ENCODE measurements around the gene SLC9A5. TPM values are rescaled to one million over a fixed set of nuclear protein-coding genes. Genes with fewer than 3 reads are reported as not detected.

The SLC9A5 gene
- total RNA-seq, 3 donors from 2014 or later, result 3.2 to 4.0 (median 3.6) TPM

DNA sequence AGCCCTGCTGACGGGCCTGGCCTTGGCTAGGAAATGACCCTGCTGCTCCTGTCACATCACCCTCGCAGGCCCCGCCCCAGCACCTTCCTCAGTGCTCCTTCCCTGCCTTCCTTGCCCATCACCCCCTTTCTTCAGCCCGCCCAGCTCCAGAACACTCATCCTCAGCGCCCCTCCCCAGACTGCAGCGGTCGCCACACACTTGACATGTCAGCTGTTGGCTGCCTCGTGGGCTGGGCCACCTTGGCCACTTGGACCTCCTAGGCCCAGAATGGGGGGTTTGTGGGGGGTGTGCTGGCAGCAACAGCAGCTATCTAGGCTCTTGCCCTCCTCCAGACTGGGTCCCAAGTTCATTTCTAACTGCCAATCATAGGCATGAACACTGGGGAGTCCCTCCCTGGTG, 39.2 kb upstream of the SLC9A5 start:
- H3K4me3 Mint-ChIP-seq, result no peak overlapping the region
- no peaks in the 10 kb centered on the region for H3K27me3 Mint-ChIP-seq (ENCODE audit: low read depth)
- no peaks in the 10 kb centered on the region for H3K9me3 Mint-ChIP-seq
- no peak for DNase-seq
- ATAC-seq, result no peak
- no peaks in the 10 kb centered on the region for H3K4me1 Mint-ChIP-seq (ENCODE audit: low read depth)
- peaks cover 5% of the 10 kb centered on the region for H3K36me3 Mint-ChIP-seq (ENCODE audit: insufficient read depth)

DNA sequence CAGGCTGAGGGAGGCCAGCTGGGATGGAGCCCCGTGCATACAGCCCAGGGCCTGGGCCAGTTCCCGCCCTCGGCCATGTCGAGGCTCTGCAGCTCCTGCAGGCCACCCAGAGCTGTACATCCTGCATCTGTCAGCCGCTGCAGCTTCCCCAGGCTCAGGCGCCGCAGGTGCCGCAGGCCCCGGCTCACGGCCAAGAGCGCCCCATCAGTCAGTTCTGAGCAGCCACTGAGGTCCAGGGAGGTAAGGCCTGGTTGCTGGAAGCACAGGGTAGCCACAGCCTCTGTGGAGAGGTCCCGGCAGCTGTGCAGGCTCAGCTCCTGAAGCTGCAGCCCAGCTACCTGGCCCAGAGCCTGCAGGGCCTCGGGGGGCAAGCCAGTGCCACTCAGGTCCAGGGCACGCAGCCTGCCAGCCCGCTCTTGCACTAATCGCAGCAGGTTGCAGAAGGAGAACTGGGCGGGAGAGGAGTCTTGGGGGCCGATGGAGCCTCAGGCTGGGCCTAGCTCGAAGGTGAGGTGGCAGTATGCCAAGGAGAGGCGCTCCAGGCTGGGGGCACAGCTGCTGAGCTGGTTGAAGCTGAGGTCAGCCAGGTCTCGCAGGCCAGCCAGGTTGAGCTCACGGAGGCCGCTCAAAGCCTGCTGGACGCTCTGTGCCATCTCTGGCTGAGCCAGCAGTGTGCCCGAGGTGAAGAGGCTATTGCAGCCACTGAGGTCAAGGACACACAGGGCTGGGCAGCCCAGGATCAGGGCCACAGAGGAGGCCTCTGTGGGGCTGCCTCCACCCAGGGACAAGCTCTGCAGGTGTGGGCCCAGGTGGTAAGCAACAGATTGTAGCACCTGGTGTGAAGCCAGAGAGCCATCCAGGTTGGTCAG, 38.5 kb upstream of the SLC9A5 start:
- Mint-ChIP-seq H3K4me1 (ENCODE audit: low read depth) (no peaks in the 10 kb centered on the region), H3K4me3 (no peak overlapping the region), H3K27me3 (ENCODE audit: low read depth) (no peaks in the 10 kb centered on the region), H3K9me3 (no peaks in the 10 kb centered on the region), H3K36me3 (ENCODE audit: insufficient read depth) (peaks cover 5% of the 10 kb centered on the region)
- DNase-seq, result no peak
- ATAC-seq, result no peak

DNA sequence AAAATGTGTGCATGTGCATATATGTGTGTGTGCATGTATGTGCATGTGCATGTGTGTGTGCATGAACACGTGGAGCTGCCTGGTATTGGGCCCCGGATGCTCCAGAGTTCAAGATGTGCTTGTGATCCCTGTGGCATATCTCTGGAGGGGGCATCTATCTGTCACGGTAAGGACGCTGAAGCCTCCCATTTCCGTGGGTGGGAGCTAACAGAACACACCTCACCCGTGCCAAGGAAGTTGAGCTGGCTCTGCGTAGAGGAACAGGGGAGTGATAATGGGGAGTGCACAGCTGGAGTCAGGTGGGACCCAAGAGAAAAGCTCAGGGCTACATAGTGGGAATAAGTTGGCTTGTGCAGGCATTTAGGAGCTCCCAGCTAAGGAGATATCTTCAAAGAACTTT, 37.1 kb upstream of the SLC9A5 start:
- Mint-ChIP-seq H3K4me3 (no peak overlapping the region), H3K9me3 (no peaks in the 10 kb centered on the region), H3K4me1 (ENCODE audit: low read depth) (no peaks in the 10 kb centered on the region), H3K36me3 (ENCODE audit: insufficient read depth) (peaks cover 3% of the 10 kb centered on the region), H3K27me3 (ENCODE audit: low read depth) (no peaks in the 10 kb centered on the region)
- ATAC-seq (no peak), DNase-seq (no peak)

DNA sequence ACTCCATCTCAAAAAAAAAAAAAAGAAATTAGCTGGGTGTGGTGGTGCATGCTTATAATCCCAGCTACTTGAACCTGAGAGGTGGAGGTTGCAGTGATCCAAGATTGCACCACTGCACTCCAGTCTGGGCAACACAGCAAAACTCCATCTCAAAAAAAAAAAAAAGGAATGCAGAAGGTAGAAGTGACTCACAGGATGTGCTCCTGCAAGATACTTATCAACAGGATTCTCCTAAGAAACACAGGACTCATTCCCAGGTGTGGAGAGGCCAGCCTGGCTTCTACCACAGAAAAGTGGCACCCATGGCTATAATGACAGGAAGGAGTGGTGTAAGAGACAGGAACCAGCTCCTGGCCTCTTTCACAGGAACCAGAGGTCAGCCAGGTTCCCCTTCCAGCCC, 36.0 kb upstream of the SLC9A5 start:
- no peak for ATAC-seq
- Mint-ChIP-seq H3K9me3 (no peaks in the 10 kb centered on the region), H3K36me3 (ENCODE audit: insufficient read depth) (peaks cover 8% of the 10 kb centered on the region), H3K4me1 (ENCODE audit: low read depth) (no peaks in the 10 kb centered on the region), H3K4me3 (no peak overlapping the region), H3K27me3 (ENCODE audit: low read depth) (no peaks in the 10 kb centered on the region)
- no peak for DNase-seq

- H3K9me3 Mint-ChIP-seq, result no peaks in the 10 kb centered on the region
- DNase-seq, result no peak
- ATAC-seq, result no peak
- H3K4me3 Mint-ChIP-seq, result no peak overlapping the region
- H3K27me3 Mint-ChIP-seq (ENCODE audit: low read depth), result no peaks in the 10 kb centered on the region
- H3K36me3 Mint-ChIP-seq (ENCODE audit: insufficient read depth), result peaks cover 8% of the 10 kb centered on the region
- H3K4me1 Mint-ChIP-seq (ENCODE audit: low read depth), result no peaks in the 10 kb centered on the region
These were observed 35.4 kb upstream of the SLC9A5 start for GRCh38 chr16:67213197-67214019.

DNA sequence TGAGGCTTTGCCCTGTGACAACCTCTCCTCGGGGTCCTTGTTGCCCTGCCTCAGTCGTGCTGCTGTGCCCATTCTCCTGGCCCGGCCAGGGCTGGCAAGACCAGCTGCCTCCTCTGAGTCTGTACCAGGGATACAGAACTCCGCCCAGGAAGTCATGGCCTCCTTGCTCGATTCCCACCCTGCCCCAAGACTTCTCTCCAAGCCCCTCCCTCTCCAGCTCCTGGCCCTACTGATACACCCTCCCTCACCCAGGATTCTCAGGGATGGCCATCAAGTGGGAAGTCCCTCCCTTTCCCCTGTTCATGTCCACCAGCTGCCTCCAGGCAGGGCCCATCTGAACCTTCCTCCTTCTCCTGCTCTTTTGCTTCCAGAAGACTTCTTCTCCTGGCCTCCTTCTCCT, 33.1 kb upstream of the SLC9A5 start:
- Mint-ChIP-seq H3K36me3 (ENCODE audit: insufficient read depth) (peaks cover 12% of the 10 kb centered on the region), H3K27me3 (ENCODE audit: low read depth) (no peaks in the 10 kb centered on the region), H3K4me3 (no peak overlapping the region), H3K4me1 (ENCODE audit: low read depth) (no peaks in the 10 kb centered on the region), H3K9me3 (no peaks in the 10 kb centered on the region)
- ATAC-seq (no peak), DNase-seq (no peak)

DNA sequence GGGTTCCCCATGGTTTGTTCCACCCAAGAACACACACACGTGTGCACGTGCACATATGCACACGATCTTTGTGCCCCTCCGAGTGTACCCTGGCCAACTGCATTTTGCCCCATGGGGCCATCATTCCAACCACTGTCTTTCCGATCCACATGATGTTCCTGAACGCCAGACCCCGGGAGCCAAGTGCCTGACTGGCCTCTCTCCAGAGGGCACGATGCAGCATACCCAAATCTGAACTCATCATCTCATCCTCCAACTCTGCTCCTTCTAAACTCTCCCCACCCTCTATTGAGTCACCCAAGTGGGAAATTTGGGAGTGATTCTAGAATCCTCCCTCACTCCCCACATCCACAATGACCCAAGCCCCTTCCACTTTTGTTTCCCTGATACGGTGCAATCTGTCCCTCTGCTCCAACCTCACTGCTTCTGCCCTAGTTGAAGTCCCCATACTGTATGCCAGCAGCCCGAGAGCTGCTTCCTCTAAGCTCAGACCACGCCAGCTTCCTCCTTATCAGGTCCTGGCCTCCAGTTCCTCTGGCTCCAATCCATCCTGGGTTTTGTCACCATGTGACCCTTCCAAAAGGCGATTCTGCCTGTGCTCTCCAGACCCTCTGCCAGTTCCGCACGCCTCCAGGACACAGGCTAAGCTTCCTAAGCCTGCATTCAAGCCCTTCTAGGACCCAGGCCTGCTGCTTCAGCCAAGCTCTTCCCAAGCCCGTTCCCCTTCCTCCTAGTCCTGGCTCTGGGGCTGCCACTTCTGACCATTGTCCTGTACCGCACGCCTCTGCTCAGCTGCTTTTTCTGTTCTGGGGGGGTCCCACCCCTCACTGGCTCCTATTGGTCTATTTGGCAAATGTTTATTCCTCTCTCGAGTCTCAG, 31.9 kb upstream of the SLC9A5 start:
- H3K4me3 Mint-ChIP-seq, result no peak overlapping the region
- peaks cover 10% of the 10 kb centered on the region for H3K36me3 Mint-ChIP-seq (ENCODE audit: insufficient read depth)
- DNase-seq, result no peak
- H3K27me3 Mint-ChIP-seq (ENCODE audit: low read depth), result no peaks in the 10 kb centered on the region
- peaks cover 3% of the 10 kb centered on the region for H3K4me1 Mint-ChIP-seq (ENCODE audit: low read depth)
- ATAC-seq, result no peak
- H3K9me3 Mint-ChIP-seq, result no peaks in the 10 kb centered on the region

GRCh38 chr16:67223992-67224391, 24.8 kb upstream of the SLC9A5 start:
- no peaks in the 10 kb centered on the region for H3K27me3 Mint-ChIP-seq (ENCODE audit: low read depth)
- ATAC-seq, result no peak
- no peaks in the 10 kb centered on the region for H3K9me3 Mint-ChIP-seq
- H3K4me3 Mint-ChIP-seq, result no peak overlapping the region
- no peak for DNase-seq
- H3K36me3 Mint-ChIP-seq (ENCODE audit: insufficient read depth), result peaks cover 14% of the 10 kb centered on the region
- peaks cover 47% of the 10 kb centered on the region for H3K4me1 Mint-ChIP-seq (ENCODE audit: low read depth)

DNA sequence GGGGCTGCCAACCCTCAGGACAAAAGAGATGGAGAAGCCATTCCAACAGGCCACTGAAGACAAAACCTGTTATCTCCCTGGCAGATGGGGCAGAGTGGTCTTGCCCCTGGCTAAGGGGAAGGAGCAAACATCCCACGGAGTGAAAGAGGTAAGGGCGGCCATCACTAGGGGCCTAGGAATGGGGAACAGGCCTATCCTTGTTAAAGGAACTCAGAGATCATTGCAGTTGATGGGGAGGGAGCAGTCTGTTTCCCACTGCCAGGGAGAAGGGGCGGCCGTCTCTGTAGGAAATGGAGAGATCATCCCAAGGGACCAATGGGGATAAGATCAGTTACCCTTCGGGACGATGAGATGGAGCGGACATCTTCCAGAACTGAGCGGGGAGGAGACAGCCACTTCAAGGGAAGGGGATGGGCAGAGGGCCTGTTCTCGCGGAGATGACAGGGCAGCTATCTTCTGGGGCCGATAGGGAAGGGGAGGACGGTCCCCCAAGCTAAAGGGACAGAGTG, 22.4 kb upstream of the SLC9A5 start:
- H3K4me3 Mint-ChIP-seq, result peak overlapping the region; percentile 96
- H3K4me1 Mint-ChIP-seq (ENCODE audit: low read depth), result peaks cover 44% of the 10 kb centered on the region
- peaks cover 17% of the 10 kb centered on the region for H3K36me3 Mint-ChIP-seq (ENCODE audit: insufficient read depth)
- ATAC-seq (no peak), DNase-seq (no peak)
- H3K9me3 Mint-ChIP-seq, result no peaks in the 10 kb centered on the region
- H3K27me3 Mint-ChIP-seq (ENCODE audit: low read depth), result no peaks in the 10 kb centered on the region

GRCh38 chr16:67226804-67227566, 21.8 kb upstream of the SLC9A5 start, which contains the start of gene TMEM208:
Gene TMEM208 (plus strand): TSS chr16:67227130. CDS start chr16:67227219, 89 bp downstream.
- H3K9me3 Mint-ChIP-seq, result no peaks in the 10 kb centered on the region
- no peaks in the 10 kb centered on the region for H3K27me3 Mint-ChIP-seq (ENCODE audit: low read depth)
- peaks cover 17% of the 10 kb centered on the region for H3K36me3 Mint-ChIP-seq (ENCODE audit: insufficient read depth)

GRCh38 chr16:67227567-67227921, 21.2 kb upstream of the SLC9A5 start:
- Mint-ChIP-seq H3K4me1 (ENCODE audit: low read depth) (peaks cover 44% of the 10 kb centered on the region), H3K4me3 (peak overlapping the region; percentile 96), H3K27me3 (ENCODE audit: low read depth) (no peaks in the 10 kb centered on the region), H3K36me3 (ENCODE audit: insufficient read depth) (peaks cover 17% of the 10 kb centered on the region), H3K9me3 (no peaks in the 10 kb centered on the region)
- DNase-seq, result no peak
- no peak for ATAC-seq

More at GRCh38 chr16:67226804-67227566, 21.8 kb upstream of the SLC9A5 start, which contains the start of gene TMEM208:
- peak; percentile 94 for ATAC-seq
- H3K4me1 Mint-ChIP-seq (ENCODE audit: low read depth), result peaks cover 44% of the 10 kb centered on the region
- DNase-seq, result peak; percentile 97
- peak within 1 kb of the TSS; percentile 96 for H3K4me3 Mint-ChIP-seq

DNA sequence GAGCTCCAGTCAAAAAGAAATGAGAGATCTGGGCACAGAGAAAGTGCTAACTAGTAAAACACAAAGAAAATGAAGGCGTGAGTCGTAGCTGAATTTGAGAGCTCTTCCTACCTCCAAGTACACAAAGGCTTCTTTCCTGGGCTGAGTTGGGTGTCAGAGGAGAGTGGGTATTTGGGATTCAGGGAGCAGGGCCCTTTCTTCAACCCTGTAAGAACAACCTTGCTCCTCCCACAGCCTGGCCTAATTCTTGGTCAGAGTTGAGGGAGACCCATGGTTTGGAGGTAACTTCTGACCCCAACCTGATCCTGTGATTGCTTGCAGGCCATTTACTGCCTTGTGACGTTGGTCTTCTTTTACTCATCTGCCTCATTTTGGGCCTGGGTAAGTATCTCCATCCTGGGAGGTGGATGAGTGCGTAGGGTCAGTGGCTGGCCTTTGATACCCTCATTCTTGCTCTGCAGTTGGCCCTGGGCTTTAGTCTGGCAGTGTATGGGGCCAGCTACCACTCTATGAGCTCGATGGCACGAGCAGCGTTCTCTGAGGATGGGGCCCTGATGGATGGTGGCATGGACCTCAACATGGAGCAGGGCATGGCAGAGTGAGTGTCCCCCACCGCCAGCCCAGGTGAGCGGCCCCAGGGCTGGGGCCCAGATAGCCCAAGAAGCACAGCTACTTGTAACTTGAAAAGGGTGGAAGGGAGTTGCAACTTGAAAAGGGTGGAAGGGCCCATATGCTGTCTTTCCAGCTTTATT, 20.6 kb upstream of the SLC9A5 start:
- ATAC-seq, result no peak
- H3K4me3 Mint-ChIP-seq, result peak overlapping the region; percentile 96
- no peaks in the 10 kb centered on the region for H3K27me3 Mint-ChIP-seq (ENCODE audit: low read depth)
- H3K9me3 Mint-ChIP-seq, result no peaks in the 10 kb centered on the region
- no peak for DNase-seq
- peaks cover 44% of the 10 kb centered on the region for H3K4me1 Mint-ChIP-seq (ENCODE audit: low read depth)
- H3K36me3 Mint-ChIP-seq (ENCODE audit: insufficient read depth), result peaks cover 17% of the 10 kb centered on the region

GRCh38 chr16:67228905-67229304, 19.9 kb upstream of the SLC9A5 start:
- Mint-ChIP-seq H3K4me3 (peak overlapping the region; percentile 96), H3K4me1 (ENCODE audit: low read depth) (peaks cover 37% of the 10 kb centered on the region), H3K36me3 (ENCODE audit: insufficient read depth) (peaks cover 19% of the 10 kb centered on the region), H3K9me3 (no peaks in the 10 kb centered on the region), H3K27me3 (ENCODE audit: low read depth) (no peaks in the 10 kb centered on the region)
- no peak for ATAC-seq
- DNase-seq, result no peak

Measured in activated T-cell treated with anti-CD3 and anti-CD28 coated beads, Interleukin-2, amount 50 U/mL, for 4 hours (primary cell).